Adrenal gland (tissue), 5 donors: ENCODE results near the gene MED13.

Source experiments
- CTCF ChIP-seq, 6 experiments: fragments of 450-650 bp in 4 of 6; fragments of 200-600 bp in 2 of 6; sonication (generic) in 1 of 6; IDR thresholded peaks; 1 replicate in 5 of 6; 2 replicates in 1 of 6; pipeline versions ENCODE4 v1.5.1 to v1.8.0; 2016 to 2021; ENCODE audit warnings: antibody characterized with exemption in 6 of 6, mild to moderate bottlenecking in 2 of 6, moderate library complexity in 1 of 6
- POLR2A ChIP-seq, 2 donors: fragments of 450-650 bp; IDR thresholded peaks; one replicate each; pipeline ENCODE4 v1.6.1; 2017; ENCODE audit warnings: antibody characterized with exemption in 2 of 2, mild to moderate bottlenecking in 2 of 2, moderate library complexity in 1 of 2
- donor health status: DM: no; HTN: no; CAD: no.

GRCh38 chr17:62086737-62087136, 21.7 kb upstream of the MED13 start:
- TF ChIP-seq CTCF (IDR thresholded peaks at IDR 0.05) (no peak), POLR2A (IDR thresholded peaks at IDR 0.05) (no peak)
